Neural progenitor cell (in vitro differentiated cells): ENCODE results near the gene IKZF3. TPM values are rescaled to one million over a fixed set of nuclear protein-coding genes. Genes with fewer than 3 reads are reported as not detected.

ENCODE experiments used
- DNase-seq: peaks from one replicate; pipeline ENCODE4 v3.0.0-alpha.2; 2016; ENCODE audit warnings: low spot score
- H2AFZ ChIP-seq: fragments of 200-600 bp; sonication (generic); replicated peaks from 2 replicates; pipeline ENCODE4 v1.6.1; 2016; ENCODE audit warnings: antibody characterized with exemption
- H3F3A ChIP-seq: fragments of 200-600 bp; sonication (generic); 2 replicates; pipeline ENCODE4 v1.6.1; 2016; ENCODE audit warnings: antibody characterized with exemption, low read depth
- H3K27ac ChIP-seq: fragments of 200-600 bp; sonication (generic); 2 replicates; pipeline ENCODE4 v1.5.1; 2016; ENCODE audit warnings: mild to moderate bottlenecking
- H3K27me3 ChIP-seq: fragments of 200-600 bp; sonication (generic); 2 replicates; pipeline ENCODE4 v1.6.1; 2016; ENCODE audit warnings: mild to moderate bottlenecking, moderate library complexity
- H3K36me3 ChIP-seq: fragments of 200-600 bp; sonication (generic); 2 replicates; pipeline ENCODE4 v1.5.1; 2016
- H3K4me1 ChIP-seq: fragments of 200-600 bp; sonication (generic); 2 replicates; pipeline ENCODE4 v1.6.1; 2016; ENCODE audit warnings: mixed run types
- H3K4me2 ChIP-seq: fragments of 200-600 bp; sonication (generic); 2 replicates; pipeline ENCODE4 v1.6.1; 2016
- H3K4me3 ChIP-seq: fragments of 200-600 bp; sonication (generic); 2 replicates; pipeline ENCODE4 v1.5.1; 2016
- H3K79me2 ChIP-seq: fragments of 200-600 bp; sonication (generic); 2 replicates; pipeline ENCODE4 v1.6.1; 2016; ENCODE audit warnings: low read depth
- H3K9ac ChIP-seq: fragments of 200-600 bp; sonication (generic); 2 replicates; pipeline ENCODE4 v1.6.1; 2016
- H3K9me3 ChIP-seq: fragments of 200-600 bp; sonication (generic); 2 replicates; pipeline ENCODE4 v1.5.1; 2016; ENCODE audit warnings: low read depth
- H4K20me1 ChIP-seq: fragments of 200-600 bp; sonication (generic); 2 replicates; pipeline ENCODE4 v1.6.1; 2016; ENCODE audit warnings: low read depth
- H3K27ac Mint-ChIP-seq: 3 replicates; pipeline ENCODE4 v1.8.0; 2021; ENCODE audit warnings: mixed read lengths
- H3K27me3 Mint-ChIP-seq: 2 replicates; pipeline ENCODE4 v1.8.0; 2022; ENCODE audit warnings: low read depth, mild to moderate bottlenecking, inconsistent platforms, moderate library complexity, mixed read lengths; ENCODE audit not compliant: insufficient read depth
- H3K36me3 Mint-ChIP-seq: 3 replicates; pipeline ENCODE4 v1.8.0; 2021; ENCODE audit warnings: mixed read lengths
- H3K4me1 Mint-ChIP-seq: 3 replicates; pipeline ENCODE4 v1.8.0; 2021; ENCODE audit warnings: mixed read lengths
- H3K4me3 Mint-ChIP-seq: 3 replicates; pipeline ENCODE4 v1.8.0; 2021; ENCODE audit warnings: mild to moderate bottlenecking, moderate library complexity, mixed read lengths
- H3K9me3 Mint-ChIP-seq: 3 replicates; pipeline ENCODE4 v1.8.0; 2020; ENCODE audit warnings: mixed read lengths
- CTCF ChIP-seq: fragments of 200-600 bp; sonication (generic); IDR thresholded peaks from 2 replicates; pipeline ENCODE4 v1.5.1; 2017; ENCODE audit warnings: antibody characterized with exemption, mild to moderate bottlenecking
- EZH2 ChIP-seq: fragments of 200-600 bp; sonication (generic); IDR thresholded peaks from 2 replicates; pipeline ENCODE4 v1.6.1; 2017; ENCODE audit warnings: antibody characterized with exemption, mild to moderate bottlenecking, moderate library complexity
- EZH2phosphoT487 ChIP-seq: fragments of 200-600 bp; sonication (generic); IDR thresholded peaks from 2 replicates; pipeline ENCODE4 v1.6.1; 2017; ENCODE audit warnings: antibody characterized with exemption
- total RNA-seq: library from RNA; depleted of rRNA; stranded (reverse); fragments of >200 nt; gene quantifications from 2 replicates; pipeline ENCODE4 v1.2.3, GENCODE V29; 2015; ENCODE audit warnings: low replicate concordance

IKZF3 gene
- total RNA-seq, 1 donor from 2014 or later = not detected

DNA sequence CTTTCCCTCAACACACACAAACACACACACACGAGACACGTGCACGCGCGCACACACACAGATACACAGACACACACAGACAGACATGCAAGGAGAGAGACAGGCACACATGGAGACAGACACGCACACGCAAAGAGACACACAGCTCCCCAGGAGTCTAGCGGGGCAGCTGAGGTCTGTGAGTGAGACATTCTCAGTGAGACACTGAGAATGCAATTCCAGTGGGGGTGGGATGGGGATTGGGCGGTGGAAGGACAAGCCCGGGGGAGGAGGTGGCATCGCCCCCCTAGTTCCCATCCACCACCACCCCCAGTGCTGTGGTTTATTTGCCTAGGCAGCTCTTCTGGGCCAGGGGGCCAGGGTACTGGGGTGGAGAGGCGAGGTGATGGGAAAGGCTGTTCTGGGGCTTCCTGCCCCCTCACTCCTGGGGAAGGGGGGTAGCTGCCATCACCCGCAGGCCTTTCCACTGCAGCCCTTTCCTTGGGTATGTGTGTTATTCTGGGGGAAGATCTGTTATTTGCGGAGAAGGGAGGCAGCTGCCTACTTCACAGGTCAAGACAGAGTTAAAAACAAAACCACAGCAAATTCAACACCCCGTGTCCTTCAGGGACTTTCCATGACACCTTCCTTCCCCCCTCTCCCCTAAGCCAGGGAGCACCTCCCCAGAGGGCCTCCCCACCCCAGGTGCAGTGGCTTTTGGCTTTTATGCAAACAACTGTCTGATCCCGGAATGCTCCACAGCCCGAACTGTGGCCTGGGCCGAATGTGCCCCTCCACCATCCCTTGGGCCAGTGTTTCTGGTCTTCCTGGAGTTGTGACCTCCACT lies 108.3 kb downstream of the IKZF3 start:
- no peaks in the 10 kb centered on the region for H3K36me3 Mint-ChIP-seq
- no peak for DNase-seq
- peaks cover 18% of the 10 kb centered on the region for H3K27me3 Mint-ChIP-seq
- no peaks in the 10 kb centered on the region for H4K20me1 ChIP-seq
- H3K27me3 ChIP-seq = peaks cover 34% of the 10 kb centered on the region
- H3K9ac ChIP-seq = no peak overlapping the region
- H3K4me3 Mint-ChIP-seq = peak overlapping the region; percentile 74
- H3K27ac Mint-ChIP-seq = no peak overlapping the region
- H3K4me2 ChIP-seq = no peak overlapping the region
- peaks cover 17% of the 10 kb centered on the region for H3F3A ChIP-seq
- H3K36me3 ChIP-seq = no peaks in the 10 kb centered on the region
- no peak overlapping the region for H3K27ac ChIP-seq
- H3K4me1 Mint-ChIP-seq = peaks cover 10% of the 10 kb centered on the region
- H3K4me3 ChIP-seq = no peak overlapping the region
- no peaks in the 10 kb centered on the region for H3K79me2 ChIP-seq
- TF ChIP-seq CTCF (no peak), EZH2phosphoT487 (no peak), EZH2 (no peak)
- H3K9me3 Mint-ChIP-seq = no peaks in the 10 kb centered on the region
- H3K4me1 ChIP-seq = peaks cover 4% of the 10 kb centered on the region
- H2AFZ ChIP-seq = peak overlapping the region; percentile 65
- H3K9me3 ChIP-seq = no peaks in the 10 kb centered on the region

DNA sequence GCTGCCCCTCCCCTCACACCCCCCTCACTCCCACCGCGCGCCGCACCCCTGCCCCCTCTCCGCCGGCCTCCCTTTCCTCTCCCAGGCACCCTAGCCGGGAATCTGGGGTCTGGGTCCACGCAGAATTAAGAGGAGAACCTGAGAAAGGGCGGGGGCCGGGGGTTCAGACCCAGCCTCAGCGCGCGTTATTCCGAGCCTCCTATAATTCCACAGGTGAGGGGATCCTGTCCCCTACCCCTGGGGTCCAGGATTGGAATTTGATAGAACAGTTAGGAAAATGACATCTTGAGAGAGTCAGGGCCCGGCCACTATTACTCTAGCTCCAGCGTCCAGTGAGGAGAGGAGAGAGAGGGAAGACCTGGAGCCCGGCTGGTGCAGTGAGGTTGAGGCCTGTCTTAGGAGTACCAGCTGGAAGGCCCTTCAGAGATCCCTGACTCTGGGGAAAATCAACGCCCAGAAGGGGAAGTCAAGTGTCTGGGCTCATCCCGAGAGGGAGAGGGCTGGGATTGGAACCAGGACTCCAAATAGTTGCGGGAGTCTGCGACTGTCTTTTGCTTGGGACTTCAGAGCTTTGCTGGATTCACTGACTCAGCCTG lies 109.1 kb downstream of the IKZF3 start:
- Histone ChIP-seq H3K9me3 (no peaks in the 10 kb centered on the region), H3F3A (peaks cover 17% of the 10 kb centered on the region), H3K4me1 (peaks cover 4% of the 10 kb centered on the region), H3K9ac (no peak overlapping the region), H3K4me2 (peak overlapping the region; percentile 85), H3K4me3 (peak overlapping the region; percentile 64), H4K20me1 (no peaks in the 10 kb centered on the region), H3K79me2 (no peaks in the 10 kb centered on the region), H3K27me3 (peaks cover 34% of the 10 kb centered on the region), H3K36me3 (no peaks in the 10 kb centered on the region), H3K27ac (no peak overlapping the region), H2AFZ (peak overlapping the region; percentile 65)
- TF ChIP-seq EZH2 (no peak), EZH2phosphoT487 (no peak), CTCF (no peak)
- Mint-ChIP-seq H3K4me1 (peaks cover 10% of the 10 kb centered on the region), H3K27ac (no peak overlapping the region), H3K9me3 (no peaks in the 10 kb centered on the region), H3K27me3 (peaks cover 18% of the 10 kb centered on the region), H3K4me3 (peak overlapping the region; percentile 74), H3K36me3 (no peaks in the 10 kb centered on the region)
- DNase-seq = peak; percentile 34

DNA sequence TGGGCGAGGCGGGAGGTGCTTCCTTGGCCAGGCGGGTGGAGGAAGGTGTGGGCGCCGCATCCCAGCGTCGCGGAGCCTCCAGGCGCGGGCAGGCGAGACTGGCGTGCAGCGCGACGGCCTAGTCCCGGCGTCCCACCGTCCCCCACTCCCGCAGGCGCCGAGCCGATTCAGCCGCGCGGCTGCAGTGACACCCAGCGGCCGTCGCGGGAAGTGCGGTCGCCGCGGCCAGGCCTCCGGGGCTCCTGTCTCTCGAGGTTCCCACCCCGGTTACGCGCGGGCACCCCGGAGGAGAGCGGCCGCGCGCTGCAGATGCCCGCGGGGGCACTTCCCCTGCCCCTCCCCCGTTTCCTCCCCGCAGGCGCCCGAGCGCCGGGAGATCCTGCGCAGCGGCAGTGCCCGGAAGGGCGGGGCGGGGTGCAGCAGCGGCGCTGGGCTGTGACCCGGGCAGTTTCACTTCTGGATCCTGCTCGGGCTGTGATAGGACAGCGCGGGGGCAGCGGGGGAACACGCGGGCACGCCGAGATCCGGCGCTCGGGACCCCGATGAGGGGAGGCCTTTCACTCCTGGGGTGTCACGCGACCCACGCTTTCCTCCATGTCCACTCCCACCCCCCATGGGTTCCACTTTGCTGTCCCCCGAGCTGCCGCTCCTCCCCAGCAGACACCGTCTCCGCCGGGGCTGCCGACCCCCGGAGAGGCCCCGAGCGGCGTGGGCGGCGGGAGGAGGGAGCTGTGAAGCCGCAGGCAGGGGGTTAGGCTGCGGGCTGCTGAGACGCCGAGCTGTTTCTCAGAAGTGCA lies 109.8 kb downstream of the IKZF3 start:
- Histone ChIP-seq H4K20me1 (no peaks in the 10 kb centered on the region), H3K9ac (no peak overlapping the region), H3K36me3 (no peaks in the 10 kb centered on the region), H3K4me3 (peak overlapping the region; percentile 64), H3K27me3 (peaks cover 34% of the 10 kb centered on the region), H3K79me2 (no peaks in the 10 kb centered on the region), H3F3A (peaks cover 17% of the 10 kb centered on the region), H3K4me2 (peak overlapping the region; percentile 85), H3K9me3 (no peaks in the 10 kb centered on the region), H3K27ac (no peak overlapping the region), H2AFZ (peak overlapping the region; percentile 99), H3K4me1 (peaks cover 4% of the 10 kb centered on the region)
- H3K4me3 Mint-ChIP-seq = peak overlapping the region; percentile 59
- H3K9me3 Mint-ChIP-seq = no peaks in the 10 kb centered on the region
- H3K27ac Mint-ChIP-seq = no peak overlapping the region
- H3K27me3 Mint-ChIP-seq = peaks cover 14% of the 10 kb centered on the region
- peak; percentile 11 for TF ChIP-seq EZH2
- peak; percentile 79 for TF ChIP-seq CTCF
- TF ChIP-seq EZH2phosphoT487 = no peak
- H3K36me3 Mint-ChIP-seq = no peaks in the 10 kb centered on the region
- peak; percentile 86 for DNase-seq
- H3K4me1 Mint-ChIP-seq = peaks cover 10% of the 10 kb centered on the region
